ENCODE data around the gene PLCL1. TPM values are rescaled to one million over a fixed set of nuclear protein-coding genes. Genes with fewer than 3 reads are reported as not detected.
"Not testable (repeated sequence)": the region's sequence is repeated elsewhere in the genome, so short reads cannot be mapped to it uniquely, and the experiment has no call there.

Gene PLCL1
- total RNA-seq, 1 experiment from 2014 or later: 0.08 TPM

DNA sequence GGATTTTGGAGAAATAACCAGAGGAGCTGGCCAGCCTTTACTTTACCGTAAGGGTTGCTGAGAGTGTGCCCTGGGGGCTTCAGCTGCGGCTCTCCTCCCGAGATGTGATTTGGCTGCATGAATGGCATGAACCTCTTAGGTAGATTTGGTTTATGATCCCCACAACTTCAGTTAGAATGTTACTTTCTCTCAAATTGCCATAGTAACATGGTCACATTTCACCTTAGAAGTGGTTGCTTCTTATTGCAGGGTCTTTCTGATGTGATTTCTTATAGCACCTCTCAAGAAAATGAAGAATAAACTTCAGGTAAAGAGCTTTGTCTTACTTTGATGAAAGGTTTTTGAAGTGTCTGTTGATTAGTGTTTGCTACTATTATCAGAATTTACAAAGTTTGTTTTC is 5.6 kb downstream of the PLCL1 start:
- DNase-seq (ENCODE audit: low spot score): no peak

DNA sequence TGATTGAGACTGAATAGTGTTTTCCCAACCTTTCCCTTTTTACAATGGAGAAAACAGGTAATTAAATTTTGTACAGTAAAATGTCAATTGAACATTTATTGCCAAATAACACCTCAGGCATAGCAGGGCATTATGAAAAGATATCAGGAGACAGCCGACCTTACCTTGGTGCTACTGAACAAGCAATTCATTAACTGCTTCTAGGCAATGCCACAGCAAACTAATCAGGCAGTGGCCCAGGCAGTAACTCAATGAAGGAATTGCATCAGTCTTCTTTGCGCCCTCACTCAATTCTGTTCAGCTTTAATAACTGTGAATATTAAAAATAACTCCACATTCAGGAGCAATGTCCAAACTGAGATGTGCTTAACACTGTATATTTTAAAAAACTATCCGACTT is 6.1 kb downstream of the PLCL1 start:
- no peak for DNase-seq (ENCODE audit: low spot score)

DNA sequence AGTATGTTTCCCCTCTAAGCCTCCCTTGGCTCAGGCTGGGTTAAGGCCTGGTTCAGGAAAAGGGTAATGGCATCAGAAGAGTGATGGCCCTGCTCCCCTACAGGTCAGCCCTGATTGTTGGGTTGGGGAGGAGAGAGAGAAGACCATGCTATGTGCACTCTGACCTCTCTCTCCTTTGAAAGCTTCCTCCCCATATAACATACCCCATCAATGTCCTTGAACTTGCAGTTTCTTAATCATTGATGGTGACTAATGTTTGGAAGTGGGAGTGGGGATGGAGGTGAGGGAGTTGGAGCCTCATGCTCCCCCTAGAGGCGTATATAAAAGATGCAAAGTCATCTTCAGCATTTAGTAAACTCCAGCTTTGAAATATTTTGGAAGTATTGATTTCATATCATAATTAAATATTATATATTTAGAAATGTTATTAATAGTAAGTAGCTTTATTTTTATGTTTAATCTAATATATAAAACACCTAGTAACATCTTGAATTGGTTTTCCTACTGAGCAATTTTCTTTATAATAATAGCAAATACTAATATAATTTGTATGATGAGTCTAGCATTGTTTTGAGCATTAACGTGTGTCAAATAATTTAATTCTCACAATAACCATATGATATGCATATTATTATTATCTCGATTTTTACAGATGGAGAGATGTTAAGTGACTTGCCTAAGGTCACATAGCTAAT is 8.8 kb downstream of the PLCL1 start:
- DNase-seq (ENCODE audit: low spot score): peak; percentile 32

DNA sequence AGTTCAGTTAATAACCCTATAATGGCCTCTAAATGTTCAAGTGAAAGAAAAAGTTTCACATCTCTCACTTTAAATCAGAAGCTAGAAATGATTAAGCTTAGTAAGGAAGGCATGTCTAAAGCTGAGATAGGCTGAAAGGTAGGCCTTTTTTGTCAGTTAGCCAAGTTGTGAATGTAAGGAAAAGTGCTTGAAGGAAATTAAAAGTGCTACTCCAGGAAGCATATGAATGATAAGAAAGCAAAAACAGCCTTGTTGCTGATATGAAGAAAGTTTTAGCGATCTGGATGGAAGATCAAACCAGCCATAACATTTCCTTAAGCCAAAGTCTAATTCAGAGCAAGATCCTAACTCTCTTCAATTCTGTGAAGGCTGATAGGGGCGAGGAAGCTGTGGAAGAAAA is 10.1 kb downstream of the PLCL1 start:
- no peak for DNase-seq (ENCODE audit: low spot score)

DNA sequence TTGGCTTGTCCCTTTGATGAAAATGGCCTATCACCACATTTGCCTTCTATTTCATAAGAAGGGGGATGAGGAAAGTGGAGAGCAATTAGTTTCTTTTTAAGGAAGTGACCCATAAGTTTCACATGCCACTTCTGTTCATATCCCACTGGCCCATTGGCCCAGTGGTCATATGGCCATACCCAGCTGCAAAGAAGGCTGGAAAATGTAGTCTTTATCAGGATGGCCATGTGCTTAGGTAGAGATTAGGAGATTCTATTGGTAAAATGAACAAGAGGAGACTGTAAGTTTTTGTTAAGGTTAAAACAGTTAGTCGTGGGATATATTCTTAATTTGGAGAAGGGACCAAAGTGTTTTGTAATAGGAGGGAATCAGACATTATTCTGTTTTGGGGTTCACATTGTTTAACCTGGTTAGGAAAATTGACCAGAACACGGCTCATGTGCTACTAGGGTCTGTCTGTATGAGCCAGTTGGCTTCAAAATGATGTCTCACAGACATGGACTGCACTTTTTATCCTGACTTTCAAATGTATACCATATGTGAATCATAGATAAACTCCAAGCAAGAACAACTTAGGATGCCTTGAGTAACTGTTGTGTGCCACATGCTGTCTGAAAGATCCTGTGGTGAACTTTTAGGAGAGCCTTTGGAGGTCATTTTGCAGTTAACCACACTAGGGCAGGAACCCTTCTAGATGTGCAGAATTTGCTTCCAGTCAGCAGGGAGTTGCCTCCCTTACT is 17.3 kb downstream of the PLCL1 start:
- DNase-seq (ENCODE audit: low spot score): no peak

DNA sequence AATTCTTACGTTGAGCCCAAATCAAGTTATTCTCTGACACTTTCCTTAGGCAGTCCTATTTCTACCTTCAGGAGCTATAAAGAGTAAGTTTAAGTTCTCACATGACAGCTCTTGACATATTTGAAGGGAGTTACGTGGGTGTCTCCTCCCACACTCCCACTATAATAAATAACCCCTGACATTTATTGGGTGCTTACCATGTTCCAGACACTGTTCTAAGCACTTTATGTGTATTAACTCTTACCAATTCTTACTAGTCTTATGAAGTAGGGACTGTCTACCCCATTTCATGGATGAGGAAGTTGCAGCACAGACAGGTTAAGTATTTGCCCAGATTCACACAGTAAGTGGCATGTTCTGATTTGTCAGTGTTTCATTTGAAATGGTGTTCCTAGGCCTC is 17.9 kb downstream of the PLCL1 start:
- DNase-seq (ENCODE audit: low spot score): no peak

DNA sequence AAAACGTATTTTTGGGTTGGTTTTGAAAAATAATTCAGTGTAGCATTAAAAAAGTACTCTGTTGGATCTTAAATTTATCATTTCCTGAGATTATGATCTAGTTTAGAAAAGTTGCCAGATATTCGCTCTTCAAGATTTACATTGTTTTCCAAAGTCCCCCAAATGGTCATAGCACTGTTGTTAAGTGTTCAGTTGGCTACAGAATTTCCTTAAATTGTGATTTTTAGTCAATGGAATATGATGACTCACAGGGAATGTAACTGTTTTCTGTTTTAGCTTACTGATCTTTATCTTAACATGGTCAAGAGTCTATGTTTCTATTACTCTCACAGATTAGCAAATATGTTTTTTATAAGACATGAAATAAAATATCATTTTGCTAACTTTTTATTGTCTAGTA is 23.2 kb downstream of the PLCL1 start:
- DNase-seq (ENCODE audit: low spot score): no peak

DNA sequence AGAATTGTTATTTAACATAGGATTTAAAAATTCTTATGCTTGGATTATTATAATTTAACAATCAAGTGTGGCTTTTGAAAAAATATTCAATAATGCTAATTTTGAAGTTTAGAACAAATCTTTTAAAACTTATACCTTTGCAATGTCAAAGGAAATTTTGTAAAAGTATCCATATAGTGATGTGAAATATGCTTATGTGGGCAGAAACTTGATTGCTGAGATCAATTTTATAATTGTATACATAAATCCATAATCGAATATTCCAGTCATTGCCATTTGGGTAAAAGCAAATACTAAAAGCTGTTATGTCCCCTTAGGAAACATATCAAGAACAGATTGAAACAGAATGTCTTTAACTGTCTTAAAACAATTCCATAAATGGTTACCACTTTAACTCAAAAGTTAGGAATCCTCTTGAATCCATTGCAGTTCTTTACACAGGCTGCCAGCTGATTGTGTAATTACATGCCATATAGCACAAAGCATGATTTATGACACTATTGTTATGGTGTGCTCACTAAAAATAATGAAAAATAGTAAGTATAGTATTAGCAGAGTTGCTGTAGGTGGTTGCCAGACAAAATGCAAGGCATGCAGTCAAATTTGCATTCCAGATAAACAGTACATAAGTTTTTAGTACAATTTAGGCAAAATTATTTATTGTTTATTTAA is 24.2 kb downstream of the PLCL1 start:
- DNase-seq (ENCODE audit: low spot score): no peak

DNA sequence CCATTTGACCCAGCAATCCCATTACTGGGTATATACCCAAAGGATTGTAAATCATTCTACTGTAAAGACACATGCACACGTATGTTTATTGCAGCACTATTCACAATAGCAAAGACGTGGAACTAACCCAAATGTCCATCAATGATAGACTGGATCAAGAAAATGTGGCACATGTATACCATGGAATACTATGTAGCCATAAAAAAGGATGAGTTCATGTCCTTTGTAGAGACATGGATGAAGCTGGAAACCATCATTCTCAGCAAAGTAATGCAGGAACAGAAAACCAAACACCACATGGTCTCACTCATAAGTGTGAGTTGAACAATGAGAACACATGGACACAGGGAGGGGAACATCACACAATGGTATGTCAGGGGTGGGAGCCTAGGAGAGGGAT is 30.4 kb downstream of the PLCL1 start:
- not testable (repeated sequence) for DNase-seq (ENCODE audit: low spot score)

DNA sequence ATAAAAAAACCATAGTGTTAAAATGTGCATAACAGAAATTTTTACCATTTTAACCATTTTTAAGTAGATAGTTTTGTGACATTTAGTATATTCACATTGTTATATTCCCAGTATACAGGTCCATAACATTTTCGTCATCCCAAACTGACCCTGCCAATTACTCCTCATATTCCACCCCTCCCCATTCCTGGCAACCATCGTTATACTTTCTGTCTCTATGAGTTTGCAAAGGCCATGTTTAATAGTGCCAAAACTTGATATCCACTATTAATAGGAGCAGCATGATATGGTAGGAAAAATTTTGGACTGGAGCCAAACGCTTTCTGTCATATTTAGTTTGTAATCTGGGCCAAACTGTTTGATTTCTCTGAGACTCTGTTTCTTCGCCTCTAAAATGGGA is 30.9 kb downstream of the PLCL1 start:
- no peak for DNase-seq (ENCODE audit: low spot score)

DNA sequence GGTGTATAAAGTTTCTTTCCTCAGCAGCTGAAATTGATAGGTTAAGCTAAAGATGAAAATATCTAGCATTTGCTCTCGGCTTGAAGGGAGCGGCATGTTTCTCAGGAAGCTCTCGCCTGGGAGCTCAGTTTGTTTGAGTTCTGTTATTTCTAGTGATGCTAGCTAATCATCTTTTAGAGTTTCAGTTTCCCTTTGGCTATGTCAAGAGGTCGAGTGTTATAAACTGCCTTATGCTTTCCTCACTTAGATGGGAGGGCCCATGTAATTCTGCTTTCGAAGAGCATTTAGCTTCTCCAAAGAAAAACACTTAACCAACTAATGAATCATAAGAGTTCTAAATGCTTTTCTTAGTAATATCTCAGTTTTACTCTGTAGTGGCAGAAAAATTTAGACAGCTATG is 33.6 kb downstream of the PLCL1 start:
- no peak for DNase-seq (ENCODE audit: low spot score)

DNA sequence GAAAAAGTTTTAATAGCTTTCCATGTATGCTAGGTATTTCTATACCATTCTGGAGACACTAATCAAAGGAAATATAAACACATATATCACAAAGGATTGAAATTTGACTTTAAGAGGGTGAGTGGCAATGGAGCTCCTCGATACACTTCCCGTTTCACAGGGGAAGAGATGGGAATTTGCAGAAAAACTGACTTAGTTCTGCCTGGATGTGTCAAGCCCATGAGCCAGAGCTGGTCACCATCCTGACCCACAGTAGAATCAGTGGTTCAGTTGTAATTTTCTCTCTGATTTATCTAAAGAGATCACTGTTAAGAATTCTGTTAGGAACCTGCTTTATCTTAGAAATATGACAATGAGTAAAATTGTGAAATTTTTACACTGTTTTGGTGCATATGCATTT is 34.2 kb downstream of the PLCL1 start:
- DNase-seq (ENCODE audit: low spot score): no peak

DNA sequence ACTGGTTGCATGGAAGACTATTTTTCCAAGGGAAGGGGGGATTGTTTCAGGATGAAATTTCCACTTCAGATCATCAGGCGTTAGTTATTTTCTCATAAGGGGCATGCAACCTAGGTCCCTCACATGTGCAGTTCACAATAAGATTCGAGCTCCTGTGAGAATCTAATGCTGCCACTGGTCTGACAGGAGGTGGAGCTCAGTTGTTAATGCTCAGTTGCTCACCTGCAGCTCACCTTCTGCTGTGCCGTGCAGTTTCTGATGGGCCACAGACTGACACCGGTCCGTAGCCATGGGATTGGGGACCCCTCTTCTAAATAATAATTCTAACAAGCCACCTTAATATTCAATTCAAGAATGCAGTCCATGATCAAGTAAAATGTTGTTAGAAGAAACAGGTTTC is 34.9 kb downstream of the PLCL1 start:
- DNase-seq (ENCODE audit: low spot score): no peak

DNA sequence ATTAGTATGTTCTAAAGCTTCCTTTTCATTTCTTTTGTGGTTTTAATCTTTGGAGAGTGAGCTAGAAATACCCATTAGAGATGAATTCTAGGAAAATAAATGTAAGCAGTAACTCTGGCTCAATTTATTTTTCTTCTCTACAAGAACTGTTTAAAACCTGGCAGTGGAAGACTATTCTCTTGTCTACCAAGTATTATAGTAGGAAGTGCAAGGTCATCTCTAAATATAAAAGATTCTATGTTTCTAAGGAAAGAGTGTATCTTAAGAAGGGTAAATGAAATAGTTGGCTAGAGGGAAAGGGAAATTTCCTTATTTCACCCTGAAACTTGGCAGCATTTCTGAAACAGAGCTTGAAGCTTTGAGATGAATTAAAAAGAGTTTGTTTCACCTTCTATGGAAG is 35.5 kb downstream of the PLCL1 start:
- DNase-seq (ENCODE audit: low spot score): no peak

DNA sequence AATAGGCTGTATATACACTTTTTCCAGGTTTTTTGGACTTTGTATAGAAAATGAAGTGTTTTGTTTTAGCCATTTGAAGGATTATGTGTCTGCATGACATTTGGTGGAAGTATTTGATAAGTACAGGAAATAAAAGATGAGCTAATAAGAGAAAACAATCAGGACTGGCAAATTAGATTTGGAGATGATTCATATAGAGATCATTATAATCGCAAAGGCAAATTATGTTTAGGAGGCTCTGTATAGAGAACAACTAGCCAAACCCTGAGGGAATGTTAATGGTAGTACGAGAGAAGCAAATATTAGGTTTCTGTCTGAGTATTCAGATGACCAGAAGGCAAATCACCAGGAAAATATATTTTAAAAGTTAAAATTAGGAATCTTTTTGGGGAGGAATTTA is 41.7 kb downstream of the PLCL1 start:
- no peak for DNase-seq (ENCODE audit: low spot score)

DNA sequence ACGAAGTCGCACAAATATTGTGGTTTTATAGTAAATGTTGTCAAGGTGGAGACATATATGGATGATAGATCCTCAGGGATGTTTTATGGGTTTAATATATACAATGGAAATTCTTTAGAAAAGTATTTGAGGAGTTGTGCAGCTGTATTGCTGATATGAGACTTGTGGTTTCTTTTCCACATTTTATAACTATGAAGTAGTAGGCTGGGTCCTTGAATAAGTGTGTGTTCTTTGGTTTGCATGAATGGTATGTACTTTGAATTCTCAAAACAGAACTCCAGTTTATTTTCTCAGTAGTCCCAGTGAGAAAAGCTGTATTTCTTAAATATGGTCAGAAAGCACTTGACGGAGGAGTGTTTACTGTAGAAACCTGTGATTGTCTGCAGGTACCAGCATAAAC is 42.4 kb downstream of the PLCL1 start:
- DNase-seq (ENCODE audit: low spot score): no peak

DNA sequence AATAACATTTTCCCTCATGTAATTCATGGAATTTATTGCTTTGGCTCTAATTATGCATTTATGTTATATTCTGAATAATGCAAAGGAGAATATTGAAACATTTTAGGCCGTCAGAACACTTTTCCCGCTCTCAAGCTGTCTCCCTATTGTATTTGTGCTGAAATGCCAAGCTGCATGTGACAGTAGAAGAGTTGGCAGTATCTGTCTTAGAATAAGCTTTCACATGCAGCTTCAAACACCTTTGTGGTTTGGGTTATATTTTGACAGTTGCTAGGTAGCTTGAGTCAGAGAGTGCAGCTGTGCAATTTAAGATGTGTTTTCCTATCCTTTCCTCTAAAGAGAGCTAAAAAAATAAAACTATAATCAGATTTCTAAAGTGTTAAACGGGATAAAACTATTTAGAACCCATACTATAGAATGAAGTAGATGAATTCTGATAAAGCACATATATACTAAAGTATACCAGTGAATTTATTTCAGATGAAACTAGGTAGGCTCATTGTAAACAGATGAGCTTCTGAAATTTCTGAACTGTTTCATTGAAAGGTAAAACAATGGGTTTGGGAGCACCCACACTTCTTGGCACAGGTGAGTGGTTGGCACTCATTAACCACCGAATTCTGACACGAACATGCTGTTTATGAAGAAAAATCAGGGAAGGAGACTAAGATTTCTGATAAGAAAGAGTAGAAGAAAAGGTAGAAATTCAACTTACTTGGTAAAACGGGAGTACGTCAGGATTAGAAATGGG is 43.4 kb downstream of the PLCL1 start:
- DNase-seq (ENCODE audit: low spot score): no peak

DNA sequence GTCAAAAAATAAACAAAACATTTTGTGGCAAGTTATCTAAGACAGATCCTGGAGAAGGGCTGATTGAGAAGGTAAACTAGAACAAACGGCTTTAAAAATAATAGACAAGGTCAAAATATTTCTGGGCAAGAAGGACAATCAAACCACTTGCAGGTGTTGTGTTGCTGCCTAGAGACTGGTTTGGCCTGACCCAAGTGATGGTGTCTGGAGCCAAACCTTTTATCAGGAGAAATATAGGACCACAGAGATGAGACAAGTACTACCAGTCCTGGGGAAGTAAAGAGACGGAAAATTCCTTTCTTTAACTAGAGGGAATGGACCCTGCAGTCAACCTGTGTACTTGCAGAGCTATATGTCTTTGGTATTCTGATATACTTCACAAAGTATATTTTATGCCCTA is 44.2 kb downstream of the PLCL1 start:
- DNase-seq (ENCODE audit: low spot score): no peak

DNA sequence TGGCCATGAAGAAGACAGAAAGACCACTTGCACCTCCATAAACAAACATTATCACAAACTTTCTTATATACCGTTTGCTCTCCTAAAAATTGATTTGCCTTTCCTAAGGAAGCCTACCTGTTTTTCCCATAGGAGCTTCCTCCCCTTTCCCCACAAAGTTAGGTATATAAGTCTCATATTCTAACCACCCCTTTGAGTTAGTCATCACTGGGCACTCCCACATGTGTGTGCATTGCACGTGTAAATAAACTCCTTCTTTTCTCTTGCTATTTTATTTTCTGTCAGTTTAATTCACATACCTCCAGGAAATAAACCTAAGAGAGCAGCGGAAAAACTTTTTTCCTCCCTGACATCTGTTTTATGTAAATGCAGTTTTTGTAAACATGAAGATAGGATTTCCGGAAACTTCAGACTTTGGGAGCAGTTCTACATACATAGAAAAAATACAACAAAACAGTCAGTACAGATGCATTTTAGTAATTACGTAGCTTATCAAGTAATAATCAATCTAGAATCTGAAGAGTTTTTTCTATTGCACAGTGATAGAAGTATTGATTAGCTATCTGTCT is 46.6 kb downstream of the PLCL1 start:
- DNase-seq (ENCODE audit: low spot score): no peak

DNA sequence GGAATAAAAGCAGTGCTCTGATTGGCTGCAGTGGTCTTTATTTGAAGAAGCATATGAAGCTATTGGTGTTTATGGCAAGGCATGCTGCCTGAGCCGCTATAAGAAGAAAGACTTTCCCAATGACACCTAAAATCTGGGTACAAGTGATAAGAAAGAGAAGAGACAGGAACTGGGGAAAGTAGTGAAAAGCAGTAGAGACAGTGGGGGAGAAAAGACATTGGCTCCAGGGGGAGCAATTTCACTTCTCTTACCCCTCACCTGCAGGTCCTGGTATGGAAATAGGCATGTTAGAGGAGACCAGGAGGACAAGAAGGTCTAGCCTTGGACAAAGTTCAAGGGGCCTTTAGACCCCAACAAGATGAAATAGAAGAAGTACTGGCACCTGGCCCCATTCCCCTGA is 47.1 kb downstream of the PLCL1 start:
- DNase-seq (ENCODE audit: low spot score): no peak

DNA sequence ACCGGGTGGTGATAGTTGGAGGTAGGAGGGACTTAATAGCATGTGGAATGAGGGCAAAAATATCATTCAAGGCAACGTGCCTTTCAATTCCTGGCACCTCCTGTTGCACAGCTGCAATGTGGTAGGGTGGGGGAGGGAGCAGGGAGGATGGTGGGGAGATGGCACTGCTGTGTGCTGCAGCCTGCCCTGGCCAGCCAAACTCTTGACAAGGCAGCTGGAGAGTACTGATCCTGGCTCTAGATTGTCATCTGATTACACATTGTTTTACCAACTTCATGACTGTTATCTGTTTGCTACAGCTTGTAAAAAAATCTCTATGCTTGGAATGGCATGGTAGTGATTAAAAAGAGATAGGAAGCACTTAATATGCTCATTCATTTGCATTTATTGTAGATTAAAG is 47.7 kb downstream of the PLCL1 start:
- DNase-seq (ENCODE audit: low spot score): no peak

DNA sequence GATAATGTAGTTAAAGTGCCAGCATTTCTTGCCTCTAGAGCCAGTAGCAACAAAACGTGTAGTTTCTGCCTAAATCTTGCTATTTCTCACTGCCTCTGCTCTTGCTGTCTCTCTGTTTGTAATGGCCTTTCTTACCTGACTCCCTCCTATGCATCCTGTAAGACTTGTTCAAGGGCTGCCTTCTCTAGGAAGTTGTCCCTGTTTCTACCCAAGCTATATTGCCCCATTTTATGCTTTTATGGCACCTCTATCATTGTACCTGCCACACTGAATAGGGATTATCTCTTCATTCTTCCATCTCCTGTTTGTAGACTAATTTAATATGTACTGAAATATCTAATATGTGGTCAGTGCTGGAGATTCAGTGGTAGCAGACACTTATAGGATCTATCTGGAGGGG is 49.2 kb downstream of the PLCL1 start:
- DNase-seq (ENCODE audit: low spot score): no peak
